Neural cell (in vitro differentiated cells): ENCODE measurements around the gene CDH4. TPM values are rescaled to one million over a fixed set of nuclear protein-coding genes. Genes with fewer than 3 reads are reported as not detected.

Experiments
- H2AFZ ChIP-seq: fragments of 200-600, 300-800 bp; sonication (generic), shearing (Covaris generic); 2 replicates; pipeline ENCODE4 v1.6.0; 2014; ENCODE audit warnings: low read depth, mild to moderate bottlenecking, antibody characterized with exemption, low read length, moderate library complexity
- H3F3A ChIP-seq: fragments of 200-600 bp; shearing (Covaris generic); 2 replicates; pipeline ENCODE4 v1.6.1; 2016; ENCODE audit warnings: mild to moderate bottlenecking, moderate library complexity, mixed read lengths, antibody characterized with exemption, low read length; ENCODE audit not compliant: insufficient read depth, poor library complexity, severe bottlenecking
- H3K27ac ChIP-seq: fragments of 200-600, 300-800 bp; sonication (generic), shearing (Covaris generic); 2 replicates; pipeline ENCODE4 v1.5.1; 2014; ENCODE audit warnings: mild to moderate bottlenecking, low read length, moderate library complexity
- H3K27me3 ChIP-seq: fragments of 300-800, 200-600 bp; sonication (generic), shearing (Covaris generic); 2 replicates; pipeline ENCODE4 v1.6.0; 2014; ENCODE audit warnings: mild to moderate bottlenecking, low read depth, low read length, moderate library complexity; ENCODE audit not compliant: insufficient read depth
- H3K36me3 ChIP-seq: fragments of 300-800, 200-600 bp; sonication (generic), shearing (Covaris generic); 2 replicates; pipeline ENCODE4 v1.5.1; 2014; ENCODE audit warnings: mild to moderate bottlenecking, antibody characterized with exemption, low read length, moderate library complexity; ENCODE audit not compliant: insufficient read depth
- H3K4me2 ChIP-seq: fragments of 300-800, 200-600 bp; sonication (generic), shearing (Covaris generic); 2 replicates; pipeline ENCODE4 v1.6.0; 2014; ENCODE audit warnings: mild to moderate bottlenecking, low read length
- H3K4me3 ChIP-seq: fragments of 300-800, 200-600 bp; sonication (generic), shearing (Covaris generic); 2 replicates; pipeline ENCODE4 v1.5.1; 2014; ENCODE audit warnings: mild to moderate bottlenecking, low read length, moderate library complexity
- H3K79me2 ChIP-seq: fragments of 200-600 bp; shearing (Covaris generic); replicated peaks from 2 replicates; pipeline ENCODE4 v1.6.0; 2014; ENCODE audit warnings: mild to moderate bottlenecking, low read length, moderate library complexity; ENCODE audit not compliant: insufficient read depth
- H3K9ac ChIP-seq: fragments of 300-800, 200-600 bp; sonication (generic), shearing (Covaris generic); 2 replicates; pipeline ENCODE4 v1.6.1; 2016; ENCODE audit warnings: mild to moderate bottlenecking, low read length, mixed read lengths
- H3K9me2 ChIP-seq: fragments of 200-600 bp; shearing (Covaris generic); 2 replicates; pipeline ENCODE4 v1.6.1; 2016; ENCODE audit warnings: mild to moderate bottlenecking, low read length, mixed read lengths; ENCODE audit not compliant: insufficient read depth
- H3K9me3 ChIP-seq: fragments of 200-600, 300-800 bp; sonication (generic), shearing (Covaris generic); 2 replicates; pipeline ENCODE4 v1.6.1; 2016; ENCODE audit warnings: mild to moderate bottlenecking, mixed run types, low read length, moderate library complexity, mixed read lengths
- H4K20me1 ChIP-seq: fragments of 200-600 bp; shearing (Covaris generic); 2 replicates; pipeline ENCODE4 v1.6.1; 2016; ENCODE audit warnings: mild to moderate bottlenecking, mixed run types; ENCODE audit not compliant: insufficient read depth
- CTCF ChIP-seq: fragments of 450-650 bp; IDR thresholded peaks from 2 replicates; pipeline ENCODE4 v1.5.1; 2014; ENCODE audit warnings: antibody characterized with exemption, mild to moderate bottlenecking, moderate library complexity; ENCODE audit not compliant: poor library complexity, severe bottlenecking
- EP300 ChIP-seq: fragments of 450-650 bp; conservative IDR thresholded peaks from 2 replicates; pipeline ENCODE4 v1.6.1; 2014; ENCODE audit warnings: antibody characterized with exemption, mild to moderate bottlenecking, moderate library complexity; ENCODE audit not compliant: poor library complexity, severe bottlenecking
- EZH2 ChIP-seq: fragments of 200-600, 300-800 bp; shearing (Covaris generic), sonication (generic); IDR thresholded peaks from 2 replicates; pipeline ENCODE4 v1.6.1; 2014; ENCODE audit warnings: antibody characterized with exemption, low read length, borderline replicate concordance, mild to moderate bottlenecking; ENCODE audit not compliant: insufficient read depth, poor library complexity, severe bottlenecking
- MXI1 ChIP-seq: fragments of 450-650 bp; conservative IDR thresholded peaks from 2 replicates; pipeline ENCODE4 v1.6.1; 2014; ENCODE audit warnings: antibody characterized with exemption, mild to moderate bottlenecking; ENCODE audit not compliant: poor library complexity, severe bottlenecking
- POLR2AphosphoS5 ChIP-seq: IDR thresholded peaks from 2 replicates; pipeline ENCODE4 v1.6.1; 2012
- RAD21 ChIP-seq: fragments of 450-650 bp; conservative IDR thresholded peaks from 2 replicates; pipeline ENCODE4 v1.6.1; 2014; ENCODE audit warnings: antibody characterized with exemption, mild to moderate bottlenecking, moderate library complexity
- REST ChIP-seq: IDR thresholded peaks from 2 replicates; pipeline ENCODE4 v1.6.1; 2012; ENCODE audit warnings: borderline replicate concordance
- SMC3 ChIP-seq: fragments of 450-650 bp; conservative IDR thresholded peaks from 2 replicates; pipeline ENCODE4 v1.6.1; 2014; ENCODE audit warnings: antibody characterized with exemption, mild to moderate bottlenecking, moderate library complexity; ENCODE audit not compliant: poor library complexity
- TAF1 ChIP-seq: IDR thresholded peaks from 2 replicates; pipeline ENCODE4 v1.6.1; 2012; ENCODE audit warnings: low read depth
- polyA plus RNA-seq: library from polyadenylated mRNA; depleted of rRNA; stranded (reverse); fragments of >200 nt; gene quantifications from 2 replicates; pipeline ENCODE4 v1.2.3, GENCODE V29; 2014

Gene CDH4
- polyA plus RNA-seq, 1 donor from 2014 or later, result 24.6 TPM

GRCh38 chr20:61482901-61483300, 230.8 kb downstream of the CDH4 start:
- H3K27ac ChIP-seq, result no peak overlapping the region
- no peak overlapping the region for H3K4me3 ChIP-seq
- H3K9me2 ChIP-seq, result no peaks in the 10 kb centered on the region
- no peak for TF ChIP-seq RAD21
- TF ChIP-seq SMC3, result no peak
- no peak for TF ChIP-seq POLR2AphosphoS5
- TF ChIP-seq MXI1, result no peak
- no peak for TF ChIP-seq TAF1
- TF ChIP-seq EP300, result no peak
- TF ChIP-seq EZH2, result no peak
- TF ChIP-seq REST, result no peak
- TF ChIP-seq CTCF, result no peak
- H3K79me2 ChIP-seq, result no peaks in the 10 kb centered on the region
- H4K20me1 ChIP-seq, result no peaks in the 10 kb centered on the region
- H3K9me3 ChIP-seq, result no peaks in the 10 kb centered on the region
- H3K9ac ChIP-seq, result no peak overlapping the region
- no peaks in the 10 kb centered on the region for H3K36me3 ChIP-seq
- no peaks in the 10 kb centered on the region for H3K27me3 ChIP-seq
- no peak overlapping the region for H3K4me2 ChIP-seq
- H2AFZ ChIP-seq, result no peak overlapping the region
- no peaks in the 10 kb centered on the region for H3F3A ChIP-seq

GRCh38 chr20:61483336-61484067, 231.4 kb downstream of the CDH4 start:
- no peaks in the 10 kb centered on the region for H3K9me2 ChIP-seq
- H3K27ac ChIP-seq, result no peak overlapping the region
- H3K9me3 ChIP-seq, result no peaks in the 10 kb centered on the region
- no peaks in the 10 kb centered on the region for H3F3A ChIP-seq
- H3K9ac ChIP-seq, result no peak overlapping the region
- no peaks in the 10 kb centered on the region for H4K20me1 ChIP-seq
- no peak overlapping the region for H3K4me3 ChIP-seq
- H3K27me3 ChIP-seq, result no peaks in the 10 kb centered on the region
- no peak overlapping the region for H2AFZ ChIP-seq
- TF ChIP-seq RAD21 (no peak), CTCF (no peak), EZH2 (no peak), EP300 (no peak), POLR2AphosphoS5 (no peak), SMC3 (no peak)
- H3K36me3 ChIP-seq, result no peaks in the 10 kb centered on the region
- no peaks in the 10 kb centered on the region for H3K79me2 ChIP-seq
- H3K4me2 ChIP-seq, result no peak overlapping the region
